GM21786 (cell line): ENCODE results near the gene PPP1R12A.

Experiments used
- ATAC-seq: cut with Tn5 transposase; IDR thresholded peaks from one replicate; pipeline ENCODE4 v1.9.1; 2021; ENCODE audit not compliant: unreplicated experiment

The PPP1R12A gene

DNA sequence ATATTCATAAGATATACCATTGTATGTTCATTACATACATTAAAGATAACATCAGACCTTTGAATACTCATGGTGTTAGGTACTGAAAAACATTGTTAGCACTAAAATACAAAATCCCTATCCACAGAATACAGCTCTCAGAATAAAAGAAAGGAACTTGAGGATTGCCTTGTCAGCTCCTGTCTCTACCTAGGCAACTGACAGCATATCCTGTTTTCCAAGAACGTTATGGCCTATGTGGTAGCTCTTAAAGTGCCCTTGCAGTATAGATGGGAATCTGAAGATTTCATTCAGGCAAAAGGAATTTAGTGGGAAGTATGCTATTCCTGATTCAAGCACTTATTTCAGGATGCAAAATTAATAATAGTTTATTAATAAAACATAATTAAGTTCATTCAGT is 1.8 kb upstream of the PPP1R12A start:
- ATAC-seq, result no peak

GRCh38 chr12:79935624-79936345 is 888 bp upstream of the PPP1R12A start:
- ATAC-seq, result peak; percentile 10

DNA sequence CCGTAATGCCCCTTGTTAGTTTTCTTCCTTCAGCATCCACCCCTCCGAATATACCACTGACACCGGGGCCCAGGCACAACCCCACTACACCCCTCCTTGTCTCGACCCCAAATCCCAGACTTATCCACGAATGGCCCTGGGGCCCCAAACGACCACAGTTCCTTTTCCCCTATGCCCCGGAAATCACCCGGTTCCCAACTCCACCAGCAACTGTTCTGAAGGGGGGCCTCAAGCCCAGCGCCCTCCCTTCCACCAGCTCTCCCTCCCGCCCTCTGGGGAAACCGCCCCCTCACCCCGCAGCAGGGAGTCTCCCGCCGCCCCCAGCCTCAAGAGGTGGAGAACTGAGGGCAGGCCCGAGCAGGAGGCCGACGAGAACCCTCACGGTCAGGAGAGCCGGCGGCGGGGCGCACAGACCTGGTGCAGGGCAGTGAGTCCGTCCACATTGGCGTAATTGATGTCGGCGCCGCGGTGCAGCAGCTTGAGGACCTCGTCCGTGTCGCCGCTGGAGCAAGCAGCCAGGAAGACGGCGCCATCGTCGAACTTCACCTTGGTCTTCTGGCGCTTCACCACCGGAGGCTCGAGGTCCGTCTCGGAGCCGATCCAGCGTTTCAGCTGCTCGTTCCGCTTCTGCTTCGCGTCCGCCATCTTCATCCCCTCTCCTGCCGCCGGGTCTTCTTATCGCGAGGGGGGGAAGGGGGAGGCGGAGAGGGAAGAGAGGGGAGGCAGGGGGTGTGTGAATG is 446 bp downstream of the PPP1R12A start:
- ATAC-seq, result peak; percentile 10

GRCh38 chr12:79933532-79934264 is 1.2 kb downstream of the PPP1R12A start:
- ATAC-seq, result no peak

GRCh38 chr12:79933043-79933442 is 1.9 kb downstream of the PPP1R12A start:
- no peak for ATAC-seq

DNA sequence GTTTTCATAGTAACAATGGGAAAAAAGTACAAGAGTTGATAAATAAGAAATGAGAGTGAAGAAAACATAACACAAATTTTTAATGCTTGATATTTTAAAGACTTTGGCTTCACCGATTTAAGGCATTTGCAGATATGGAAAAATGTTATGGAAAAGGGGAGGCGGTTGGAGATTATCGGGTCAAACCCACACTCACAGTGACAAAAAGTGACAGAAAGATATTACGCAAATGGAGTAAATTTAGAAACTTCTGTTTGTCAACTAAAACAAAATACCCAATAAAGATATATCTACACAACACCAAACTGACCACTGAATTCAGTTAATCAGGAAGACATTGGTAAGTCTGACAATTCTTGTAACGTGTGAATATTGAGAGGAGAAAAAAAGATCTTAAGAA is 2.5 kb downstream of the PPP1R12A start:
- no peak for ATAC-seq

GRCh38 chr12:79929065-79929464 is 5.8 kb downstream of the PPP1R12A start:
- ATAC-seq, result no peak

DNA sequence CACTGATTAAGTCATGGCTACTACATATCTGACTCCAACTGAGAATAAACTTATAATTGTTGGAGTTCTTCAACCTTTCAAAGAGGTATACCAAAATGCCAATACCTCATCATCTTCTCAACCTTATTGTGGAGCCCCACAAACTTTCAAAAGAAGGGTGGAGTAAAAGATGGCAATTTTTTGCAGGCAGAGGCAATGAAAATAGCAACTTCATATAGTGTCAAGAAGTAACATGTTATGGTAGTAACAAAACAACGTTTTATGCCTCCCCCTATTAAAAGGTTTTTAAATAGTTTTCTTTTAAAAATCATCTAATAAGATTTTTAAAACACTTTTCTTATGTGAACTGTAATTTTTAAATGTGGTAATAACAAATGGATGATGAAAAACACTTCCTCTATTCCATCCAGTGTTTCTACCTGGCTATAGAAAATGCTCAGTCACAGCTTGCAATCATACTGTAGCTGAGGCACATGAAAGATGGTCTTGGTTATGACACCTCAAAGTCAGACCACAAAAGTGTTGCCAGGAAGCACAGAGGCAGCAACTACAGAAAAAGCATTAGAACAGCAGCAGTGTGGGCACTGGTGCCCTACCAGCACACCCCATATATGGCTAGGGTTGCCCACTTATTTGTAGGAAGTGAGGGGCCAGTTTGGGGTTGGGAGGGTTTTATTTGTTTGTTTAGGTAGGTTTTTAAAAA is 7.0 kb downstream of the PPP1R12A start:
- ATAC-seq, result peak; percentile 100

- no peak for ATAC-seq
Measured at GRCh38 chr12:79926951-79927350, 7.9 kb downstream of the PPP1R12A start.

DNA sequence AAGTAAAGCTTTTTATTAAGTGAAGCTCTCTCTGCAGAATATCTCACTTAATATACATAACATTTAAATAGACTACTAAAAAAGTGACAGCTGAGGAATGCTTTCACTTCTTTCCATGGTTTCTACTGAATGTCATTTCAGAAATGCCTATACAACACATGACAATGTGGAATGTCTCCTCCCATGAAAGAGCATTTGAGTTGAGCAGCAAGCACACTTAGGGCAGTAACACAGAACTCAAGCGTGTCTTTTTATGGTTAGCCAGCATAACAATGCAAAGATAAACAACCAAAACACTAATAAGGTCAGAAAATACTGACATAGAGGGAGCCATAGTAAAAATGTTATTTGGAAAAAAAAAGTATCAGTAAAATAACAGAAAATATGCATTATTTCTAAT is 9.4 kb downstream of the PPP1R12A start:
- ATAC-seq, result no peak

- ATAC-seq, result no peak
Measured at GRCh38 chr12:79921786-79922185, 13.1 kb downstream of the PPP1R12A start.

DNA sequence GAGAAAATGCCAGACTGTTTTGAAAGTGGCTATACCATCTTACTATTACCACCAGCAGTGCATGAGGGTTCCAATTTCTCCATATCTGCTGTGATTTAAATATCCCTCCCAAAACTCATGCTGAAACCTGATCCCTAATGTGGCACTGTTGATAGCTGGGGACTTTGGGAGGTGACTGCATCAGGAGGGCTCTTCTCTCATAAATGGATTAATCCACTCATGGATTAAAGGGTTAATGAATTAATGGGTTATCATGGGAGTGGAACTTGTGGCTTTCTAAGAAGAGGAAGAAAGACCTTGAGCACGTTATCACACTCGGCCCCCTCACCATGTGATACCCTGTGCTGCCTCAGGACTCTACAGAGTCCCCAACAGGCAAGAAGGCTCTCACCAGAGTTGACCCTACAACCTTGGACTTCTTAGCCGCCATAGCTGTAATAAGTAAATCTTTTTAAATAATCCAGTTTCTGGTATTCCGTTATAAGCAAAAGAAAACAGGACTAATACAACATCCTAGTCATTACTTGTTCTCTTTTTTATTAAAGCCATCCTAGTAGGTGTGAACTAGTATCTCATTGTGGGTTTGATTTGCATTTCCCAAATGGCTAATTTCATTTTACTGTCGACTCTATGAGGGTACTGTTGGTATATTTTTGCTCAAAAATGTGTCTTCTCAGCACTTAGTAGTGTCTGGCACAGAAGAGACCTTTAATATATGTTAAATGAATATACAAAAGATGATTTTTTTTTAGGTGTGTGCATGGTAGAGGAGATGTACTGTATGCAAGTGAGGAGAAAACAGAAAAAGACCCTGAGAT is 14.3 kb downstream of the PPP1R12A start:
- ATAC-seq, result no peak

- no peak for ATAC-seq
Measured at GRCh38 chr12:79919762-79920161, 15.1 kb downstream of the PPP1R12A start.

- no peak for ATAC-seq
Measured at GRCh38 chr12:79916826-79917225, 18.1 kb downstream of the PPP1R12A start.

DNA sequence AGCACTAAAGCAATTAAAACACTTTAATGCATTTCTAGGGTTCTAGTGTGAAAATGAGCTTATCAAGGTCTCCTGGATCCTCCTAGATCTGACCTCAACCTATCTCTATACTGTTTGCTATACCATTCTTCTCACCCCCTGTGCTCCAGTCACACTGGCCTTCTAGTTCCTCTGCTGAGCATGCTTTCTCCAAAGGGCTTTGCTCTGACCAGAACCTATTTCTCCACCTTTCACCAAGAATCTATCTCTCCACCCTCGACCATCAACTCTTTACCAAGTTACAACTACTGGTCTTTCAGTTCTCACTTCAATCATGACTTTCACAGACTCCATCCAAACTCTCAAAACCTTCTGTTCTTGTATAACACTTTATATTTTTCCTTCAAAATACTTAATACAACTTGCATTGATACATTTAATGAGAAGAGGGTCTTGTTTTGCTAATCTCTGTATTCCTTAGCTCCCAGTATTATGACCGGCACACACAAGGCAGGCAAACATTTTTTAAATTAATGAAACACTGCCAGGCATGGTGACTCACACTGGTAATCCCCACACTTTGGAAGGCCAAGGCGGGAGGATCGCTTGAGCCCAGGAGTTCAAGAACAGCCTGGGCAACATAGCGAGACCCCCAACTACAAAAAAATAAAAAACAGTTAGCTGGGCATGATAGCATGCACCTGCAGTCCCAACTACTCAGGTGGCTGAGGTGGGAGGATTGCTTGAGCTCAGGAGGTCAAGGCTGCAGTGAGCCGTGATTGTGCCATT is 22.8 kb downstream of the PPP1R12A start:
- ATAC-seq, result peak; percentile 54

DNA sequence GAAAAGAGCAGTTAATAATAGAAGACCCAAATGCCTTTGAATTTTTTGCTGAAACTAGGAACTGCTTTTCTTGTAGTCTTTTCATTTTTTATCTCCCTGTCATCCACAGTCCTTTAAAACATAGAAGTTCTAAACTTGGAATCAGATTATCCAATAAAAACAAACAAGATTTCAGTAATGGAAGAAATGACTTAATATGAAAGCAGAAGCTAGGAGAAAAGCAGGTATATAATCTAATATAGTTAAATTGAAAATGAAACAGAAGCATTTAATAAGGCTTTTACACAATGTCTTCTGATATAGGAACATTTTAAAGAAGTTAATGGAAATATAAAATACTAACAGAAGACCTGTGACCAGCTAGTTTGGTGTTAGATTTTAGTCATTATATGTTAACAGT is 26.5 kb downstream of the PPP1R12A start:
- ATAC-seq, result no peak

- no peak for ATAC-seq
Measured at GRCh38 chr12:79901506-79901905, 33.4 kb downstream of the PPP1R12A start.

DNA sequence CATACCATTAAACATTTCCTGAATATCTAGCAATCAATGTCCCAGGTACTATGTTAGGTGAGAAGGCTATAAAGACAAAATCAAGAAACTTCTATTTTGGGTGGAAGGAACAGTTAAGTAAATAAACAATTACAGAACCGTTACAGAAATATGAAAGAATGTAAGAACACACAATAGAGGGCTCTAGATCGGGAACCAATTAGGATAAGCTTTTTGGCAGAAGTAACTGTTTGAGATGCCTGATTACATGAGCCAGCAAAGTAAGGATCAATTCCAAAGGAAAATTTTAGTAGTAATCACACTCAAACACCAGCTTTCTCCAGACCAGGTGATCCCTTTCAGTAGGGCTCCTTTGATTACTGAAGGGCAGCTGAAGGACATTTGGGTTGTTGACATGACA is 33.9 kb downstream of the PPP1R12A start:
- no peak for ATAC-seq

GRCh38 chr12:79900199-79900598 is 34.7 kb downstream of the PPP1R12A start:
- no peak for ATAC-seq

DNA sequence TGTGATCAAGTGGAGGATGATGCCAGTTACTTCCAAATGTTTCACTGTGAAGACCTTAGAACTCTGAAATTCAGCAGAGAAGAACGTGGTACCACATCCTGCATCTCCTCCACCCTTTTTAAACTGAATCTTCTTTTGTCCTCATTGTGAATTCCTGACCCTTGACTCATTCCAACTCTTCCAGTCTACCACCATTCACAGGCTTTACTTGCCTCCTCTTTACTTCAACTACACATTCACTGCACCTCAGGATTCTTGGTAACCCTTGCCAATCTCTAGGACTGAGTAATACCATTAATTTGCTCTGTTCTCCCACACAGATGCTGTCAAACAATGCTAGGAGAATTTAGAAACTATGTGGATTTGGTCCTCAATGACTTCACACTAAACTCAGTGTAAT is 37.3 kb downstream of the PPP1R12A start:
- no peak for ATAC-seq
